Measurements from ENCODE around the gene FOXO3. TPM values are rescaled to one million over a fixed set of nuclear protein-coding genes. Genes with fewer than 3 reads are reported as not detected.

The FOXO3 gene
- total and polyA plus RNA-seq, 2 of the 8 experiments (the other 6 are each of a cell fraction or from before 2014, with no cell fraction given), result 13.1 to 19.3 TPM

DNA sequence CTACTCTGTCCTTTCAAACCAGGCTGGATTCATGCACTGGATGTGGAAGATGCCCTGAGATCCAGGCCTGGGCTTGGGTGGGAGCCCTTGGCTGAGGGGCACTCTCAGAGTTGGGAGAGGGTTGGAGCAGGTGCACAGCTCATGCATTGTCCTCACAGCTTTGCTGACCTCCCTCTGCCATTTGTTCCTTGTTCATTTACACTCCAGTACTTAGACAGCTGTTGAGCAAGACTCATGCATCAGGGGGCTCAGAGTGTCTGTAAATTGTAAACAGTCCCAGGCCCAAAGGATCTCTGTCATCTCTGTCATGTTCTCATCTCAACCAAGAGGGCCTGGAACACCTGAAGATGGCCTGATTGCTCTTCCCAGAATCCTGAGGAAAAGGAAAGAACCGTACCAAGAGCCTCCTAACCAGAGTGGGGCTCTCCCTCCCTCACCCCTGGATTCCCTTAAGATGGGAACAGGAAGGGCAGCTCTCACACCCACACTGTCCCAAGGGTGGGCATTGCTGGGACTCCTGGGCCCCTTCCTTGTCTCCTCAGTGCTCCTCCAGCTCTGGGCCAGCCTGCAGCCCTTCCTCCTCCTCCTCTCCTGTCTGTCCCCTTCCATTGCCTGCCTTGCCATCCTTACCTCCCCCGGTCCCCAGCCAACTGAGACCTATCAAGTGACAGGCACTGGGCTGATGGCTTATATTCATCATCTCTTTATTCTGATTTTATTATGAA lies 132.9 kb downstream of the FOXO3 start:
- Histone ChIP-seq H3K4me2 (ENCODE audit: insufficient read depth in 1 of 2, low read depth in 2 of 2, low read length in 2 of 2) (no peak overlapping the region), H3K79me2 (ENCODE audit: control insufficient read depth in 1 of 2, insufficient read depth in 2 of 2, low read length in 2 of 2) (no peaks in the 10 kb centered on the region), H3K36me3 (ENCODE audit: control insufficient read depth in 2 of 4, insufficient read depth in 4 of 4, low read length in 3 of 4) (no peaks in the 10 kb centered on the region), H3K56ac (replicated peaks; ENCODE audit: insufficient read length, low read depth, low read length) (no peak overlapping the region), H3K79me1 (ENCODE audit: low read depth, low read length) (no peaks in the 10 kb centered on the region), H3K27ac (ENCODE audit: low read depth, low read length) (no peak overlapping the region), H2BK120ac (replicated peaks; ENCODE audit: low read depth, low read length) (no peak overlapping the region), H4K91ac (replicated peaks; ENCODE audit: insufficient read length, low read length) (no peak overlapping the region), H3K9ac (replicated peaks in 1 of 4; ENCODE audit: extremely low read depth in 1 of 4, low read depth in 3 of 4, low read length in 3 of 4) (no peak overlapping the region), H3K9me3 (ENCODE audit: insufficient read depth in 2 of 2, low read depth in 1 of 2, low read length in 1 of 2) (no peaks in the 10 kb centered on the region), H2BK5ac (ENCODE audit: low read depth, low read length) (no peak overlapping the region), H3K23ac (ENCODE audit: insufficient read length) (no peak overlapping the region), H2BK20ac (ENCODE audit: low read length) (no peak overlapping the region), H3K4me1 (replicated peaks in 1 of 4; ENCODE audit: control insufficient read depth in 3 of 4, insufficient read depth in 4 of 4, low read length in 3 of 4) (0 out of 7 replicates have a peak, but pooled peaks cover 0 to 2% (median 0%) of the 10 kb centered on the region in 4 experiments), H4K20me1 (replicated peaks in 1 of 2; ENCODE audit: control insufficient read depth in 1 of 2, insufficient read depth in 2 of 2, low read length in 2 of 2) (no peaks in the 10 kb centered on the region), H3K4ac (replicated peaks; ENCODE audit: insufficient read length, low read depth, low read length) (no peak overlapping the region), H2AK5ac (ENCODE audit: low read depth, low read length) (no peak overlapping the region), H3K4me3 (ENCODE audit: extremely low read depth in 1 of 4, insufficient read depth in 2 of 4, low read depth in 3 of 4, low read length in 4 of 4) (no peak overlapping the region), H3K14ac (ENCODE audit: insufficient read length) (no peak overlapping the region), H2AFZ (ENCODE audit: low read length) (no peak overlapping the region), H2BK12ac (ENCODE audit: low read depth, low read length) (no peak overlapping the region), H3K27me3 (replicated peaks in 1 of 4; ENCODE audit: control insufficient read depth in 3 of 4, extremely low read depth in 1 of 4, insufficient read depth in 3 of 4, low read length in 3 of 4) (no peaks in the 10 kb centered on the region), H3K23me2 (ENCODE audit: low read depth, low read length) (no peaks in the 10 kb centered on the region; the same call in 1 of the 2 replicates), H3K18ac (ENCODE audit: extremely low read depth, low read length) (no peak overlapping the region), H2BK15ac (ENCODE audit: low read length) (no peak overlapping the region), H4K5ac (ENCODE audit: insufficient read length, low read depth, low read length) (no peak overlapping the region), H4K8ac (ENCODE audit: extremely low read depth, insufficient read depth, low read length) (no peak overlapping the region)
- DNase-seq (ENCODE audit: low read depth in 1 of 2, low spot score in 2 of 2) (no peak), FAIRE-seq (no peak)
- POLR2A ChIA-PET (ENCODE audit: partially characterized antibody), result no interaction called here
- 80% methylated on average over 2 of the region's 2 CpGs; no CpG with 5 or more reads in 1 of the 2 experiments for WGBS, 2 experiments (ENCODE audit: extremely low coverage in 1 of 2, insufficient coverage in 1 of 2, insufficient read length in 1 of 2, insufficient replicate concordance in 2 of 2, low coverage in 1 of 2, low lambda C conversion rate in 2 of 2, missing lambda C conversion rate in 1 of 2)
- CTCF ChIA-PET (ENCODE audit: partially characterized antibody), result no interaction called here
- TF ChIP-seq SP2 (IDR thresholded peaks at IDR 0.05; ENCODE audit: low read length), result no peak
- TF ChIP-seq, protein P1, sequence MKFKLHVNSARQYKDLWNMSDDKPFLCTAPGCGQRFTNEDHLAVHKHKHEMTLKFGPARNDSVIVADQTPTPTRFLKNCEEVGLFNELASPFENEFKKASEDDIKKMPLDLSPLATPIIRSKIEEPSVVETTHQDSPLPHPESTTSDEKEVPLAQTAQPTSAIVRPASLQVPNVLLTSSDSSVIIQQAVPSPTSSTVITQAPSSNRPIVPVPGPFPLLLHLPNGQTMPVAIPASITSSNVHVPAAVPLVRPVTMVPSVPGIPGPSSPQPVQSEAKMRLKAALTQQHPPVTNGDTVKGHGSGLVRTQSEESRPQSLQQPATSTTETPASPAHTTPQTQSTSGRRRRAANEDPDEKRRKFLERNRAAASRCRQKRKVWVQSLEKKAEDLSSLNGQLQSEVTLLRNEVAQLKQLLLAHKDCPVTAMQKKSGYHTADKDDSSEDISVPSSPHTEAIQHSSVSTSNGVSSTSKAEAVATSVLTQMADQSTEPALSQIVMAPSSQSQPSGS (IDR thresholded peaks at IDR 0.05; ENCODE audit: low read length), result no peak
- TF ChIP-seq, protein P2, sequence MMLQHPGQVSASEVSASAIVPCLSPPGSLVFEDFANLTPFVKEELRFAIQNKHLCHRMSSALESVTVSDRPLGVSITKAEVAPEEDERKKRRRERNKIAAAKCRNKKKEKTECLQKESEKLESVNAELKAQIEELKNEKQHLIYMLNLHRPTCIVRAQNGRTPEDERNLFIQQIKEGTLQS (IDR thresholded peaks at IDR 0.05; ENCODE audit: insufficient read depth, low read depth, low read length), result no peak
- no peak for TF ChIP-seq ASH2L (IDR thresholded peaks at IDR 0.05; ENCODE audit: low read length)
- TF ChIP-seq PHF8 (conservative IDR thresholded peaks at IDR 0.05; ENCODE audit: low read depth, low read length), result no peak
- TF ChIP-seq CEBPB (IDR thresholded peaks at IDR 0.05; ENCODE audit: low read depth, low read length), result no peak
- TF ChIP-seq SP4 (IDR thresholded peaks at IDR 0.05; ENCODE audit: low read length), result no peak
- no peak for TF ChIP-seq SUZ12 (IDR thresholded peaks at IDR 0.05; ENCODE audit: low read length)
- TF ChIP-seq TAF7 (optimal IDR thresholded peaks at IDR 0.05; ENCODE audit: borderline replicate concordance, low read depth, low read length), result no peak
- no peak for TF ChIP-seq SIRT6 (IDR thresholded peaks at IDR 0.05; ENCODE audit: low read length)
- no peak for TF ChIP-seq GABPA (IDR thresholded peaks at IDR 0.05; ENCODE audit: borderline replicate concordance, insufficient read depth, low read length)
- TF ChIP-seq SIX5 (IDR thresholded peaks at IDR 0.05; ENCODE audit: low read depth, low read length), result no peak
